Raji (cell line): ENCODE measurements around the gene CFAP298.

ENCODE experiments used
- POLR2A ChIP-seq: IDR thresholded peaks from 2 replicates; pipeline ENCODE4 v1.6.1; 2011; ENCODE audit warnings: low read depth, low read length, control low read depth; ENCODE audit not compliant: insufficient read depth

Gene CFAP298

DNA sequence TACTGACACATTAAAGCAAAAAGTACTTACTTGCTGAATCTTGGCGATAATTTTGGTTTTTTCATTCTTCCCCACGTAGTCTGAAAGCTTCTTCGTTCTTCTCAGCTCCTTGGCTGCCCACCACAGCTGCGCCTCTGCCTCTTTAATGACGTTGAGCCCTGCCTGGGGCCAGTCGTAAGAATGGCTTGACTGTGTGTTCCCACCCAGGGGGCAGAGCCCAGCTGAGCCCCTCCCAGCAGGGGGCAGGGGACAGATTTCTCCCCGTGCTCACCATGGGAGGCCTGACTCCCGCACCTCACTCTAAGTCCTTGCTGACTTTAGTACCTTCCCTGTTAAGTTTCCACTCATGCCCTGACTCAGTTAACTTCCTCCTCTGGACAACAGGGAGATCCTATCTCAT is 9.0 kb downstream of the CFAP298 start:
- TF ChIP-seq POLR2A, result no peak

GRCh38 chr21:32602099-32602498 is 10.1 kb downstream of the CFAP298 start:
- no peak for TF ChIP-seq POLR2A

GRCh38 chr21:32599526-32599925 is 12.7 kb downstream of the CFAP298 start:
- TF ChIP-seq POLR2A, result no peak

- TF ChIP-seq POLR2A, result no peak
Measured at GRCh38 chr21:32599091-32599490, 13.1 kb downstream of the CFAP298 start.

GRCh38 chr21:32597205-32597604 is 15.0 kb downstream of the CFAP298 start:
- no peak for TF ChIP-seq POLR2A

GRCh38 chr21:32595431-32595830 is 16.7 kb downstream of the CFAP298 start:
- no peak for TF ChIP-seq POLR2A

DNA sequence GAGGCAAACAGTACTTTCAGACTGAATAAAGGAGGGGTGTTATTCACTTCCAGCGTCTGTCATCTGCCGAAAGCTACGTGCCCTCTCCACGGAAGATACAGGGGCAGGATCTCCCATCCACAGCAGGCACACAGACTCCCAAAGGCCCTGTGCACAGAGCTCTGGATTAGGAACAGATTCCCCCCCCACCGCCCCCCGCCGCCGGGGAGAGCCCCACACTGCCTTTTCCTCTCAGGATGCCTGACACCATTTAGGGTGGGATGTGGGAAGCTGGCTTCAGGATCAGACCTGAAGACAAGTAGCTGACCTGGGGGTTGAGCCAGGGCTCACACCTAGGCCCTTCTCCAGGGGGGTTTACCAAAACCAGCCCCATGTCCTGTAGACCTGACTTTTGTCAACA is 18.5 kb downstream of the CFAP298 start:
- TF ChIP-seq POLR2A, result no peak

DNA sequence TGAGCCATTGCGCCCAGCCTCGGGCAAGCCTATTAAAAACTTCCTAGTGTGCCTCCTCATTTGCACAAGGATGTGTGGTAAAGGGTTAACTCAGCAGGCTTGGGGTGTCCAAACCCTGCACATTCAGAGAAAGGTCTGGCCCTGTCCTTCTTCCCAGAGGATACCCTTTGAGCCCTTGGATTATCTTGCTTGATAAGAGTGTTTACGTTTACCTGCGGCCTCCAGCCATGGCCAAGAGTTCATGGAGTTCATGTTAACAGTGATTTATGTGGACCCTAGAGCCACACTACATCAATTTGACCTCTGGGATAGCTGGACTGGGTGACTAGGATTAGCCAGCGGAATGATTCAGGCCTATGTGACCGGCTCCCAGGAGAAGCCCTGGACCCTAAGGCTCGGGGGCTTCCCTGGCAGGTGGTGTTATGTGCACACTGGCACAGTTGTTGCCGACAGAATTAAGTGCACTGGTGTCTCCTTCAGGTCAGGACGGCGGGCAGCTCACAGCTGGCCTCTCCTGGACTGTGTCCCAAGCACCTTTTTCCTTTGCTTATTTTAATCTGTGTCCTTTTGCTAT is 19.2 kb downstream of the CFAP298 start:
- no peak for TF ChIP-seq POLR2A

DNA sequence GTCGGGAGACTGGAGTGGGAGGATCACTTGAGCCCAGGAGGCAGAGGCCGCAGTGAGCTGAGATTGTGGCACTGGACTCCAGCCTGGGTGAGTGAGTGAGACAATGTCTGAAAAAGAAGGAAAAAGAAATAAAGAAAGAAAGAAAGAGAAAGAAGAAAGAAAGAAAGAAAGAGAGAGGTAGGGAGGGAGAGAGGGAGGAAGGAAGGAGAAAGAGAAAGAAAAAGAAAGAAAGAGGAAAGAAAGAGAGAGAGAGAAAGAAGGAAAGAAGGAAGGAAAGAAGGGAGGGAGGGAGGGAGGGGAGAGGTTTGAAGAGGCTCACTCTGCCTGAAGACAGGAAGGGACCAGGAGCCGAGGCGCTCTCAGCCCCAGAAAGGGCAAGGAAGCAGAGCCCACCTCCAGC is 22.0 kb downstream of the CFAP298 start:
- TF ChIP-seq POLR2A, result no peak

GRCh38 chr21:32587651-32588050 is 24.5 kb downstream of the CFAP298 start:
- TF ChIP-seq POLR2A, result no peak

GRCh38 chr21:32587120-32587519 is 25.1 kb downstream of the CFAP298 start:
- no peak for TF ChIP-seq POLR2A

DNA sequence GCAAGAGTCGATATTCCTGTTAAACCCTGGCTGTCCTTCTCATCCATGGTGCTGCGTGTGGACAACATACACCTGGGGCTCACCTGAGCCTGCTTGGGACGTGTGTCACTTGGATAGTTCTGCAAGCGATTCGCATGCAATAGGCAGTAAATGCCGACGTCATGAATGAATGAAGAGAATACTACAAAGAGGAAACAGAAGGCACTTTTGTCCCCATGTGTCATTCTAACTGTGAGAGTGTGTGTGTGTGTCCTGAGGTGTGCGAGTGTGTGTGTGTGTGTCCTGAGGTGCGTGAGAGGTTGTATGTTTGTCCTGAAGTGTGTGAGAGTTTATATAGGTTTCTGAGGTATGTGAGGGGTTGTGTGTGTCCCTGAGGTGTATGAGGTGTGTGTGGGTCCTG is 26.2 kb downstream of the CFAP298 start:
- no peak for TF ChIP-seq POLR2A

- no peak for TF ChIP-seq POLR2A
Measured at GRCh38 chr21:32585042-32585710, 27.0 kb downstream of the CFAP298 start, which contains the start of gene TCP10L. TSS of gene TCP10L (minus strand) at chr21:32585523. CDS start at chr21:32584304, 1,219 bp downstream.

- TF ChIP-seq POLR2A, result no peak
Measured at GRCh38 chr21:32584472-32584871, 27.7 kb downstream of the CFAP298 start.

DNA sequence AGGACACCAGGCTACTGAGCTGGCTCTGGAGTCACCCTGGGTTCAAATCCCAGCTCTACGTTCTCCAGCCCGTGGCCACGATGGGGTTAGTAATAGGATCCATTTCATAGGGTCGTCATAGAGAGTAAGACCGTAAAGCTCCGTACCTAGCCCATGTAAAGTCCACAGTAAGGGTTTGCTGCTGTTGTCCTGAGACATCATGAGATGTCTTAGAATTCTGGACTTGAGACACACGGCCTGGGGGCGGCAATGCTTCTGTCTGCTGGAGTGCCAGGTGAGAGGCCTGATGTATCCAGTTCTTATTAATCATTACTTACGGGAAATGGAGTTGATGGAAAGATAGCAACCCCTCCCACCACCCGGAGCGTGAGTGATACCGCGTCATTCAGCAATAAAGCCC is 30.4 kb downstream of the CFAP298 start:
- TF ChIP-seq POLR2A, result no peak

GRCh38 chr21:32580949-32581348 is 31.2 kb downstream of the CFAP298 start:
- no peak for TF ChIP-seq POLR2A

DNA sequence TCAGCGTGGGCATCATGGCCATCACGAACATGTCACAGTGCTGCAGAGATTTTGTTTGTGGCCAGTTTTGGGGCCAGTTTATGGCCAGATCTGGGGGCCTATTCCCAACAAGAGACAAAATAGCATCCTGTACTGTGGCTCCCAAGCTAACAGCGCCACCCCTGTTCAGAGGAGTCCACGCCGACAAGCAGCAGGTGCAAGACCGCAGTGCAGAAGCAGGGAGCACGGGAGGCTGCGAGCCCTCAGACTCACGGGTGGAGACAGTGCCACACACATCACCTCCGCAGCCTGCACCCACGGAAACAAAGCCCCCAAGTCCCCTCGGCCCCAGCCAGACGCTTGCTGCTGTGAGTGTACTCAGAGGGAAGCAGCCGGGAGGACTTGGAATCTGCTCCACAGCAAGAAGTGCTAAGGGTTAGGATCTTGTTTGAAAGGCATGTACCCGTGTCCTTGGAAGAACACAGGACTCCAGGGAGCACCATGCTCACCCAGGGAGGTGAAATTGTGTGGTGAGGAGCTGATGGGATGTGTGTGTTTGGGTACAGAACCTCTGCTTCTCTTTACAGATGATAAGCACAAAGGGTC is 34.0 kb downstream of the CFAP298 start:
- no peak for TF ChIP-seq POLR2A

DNA sequence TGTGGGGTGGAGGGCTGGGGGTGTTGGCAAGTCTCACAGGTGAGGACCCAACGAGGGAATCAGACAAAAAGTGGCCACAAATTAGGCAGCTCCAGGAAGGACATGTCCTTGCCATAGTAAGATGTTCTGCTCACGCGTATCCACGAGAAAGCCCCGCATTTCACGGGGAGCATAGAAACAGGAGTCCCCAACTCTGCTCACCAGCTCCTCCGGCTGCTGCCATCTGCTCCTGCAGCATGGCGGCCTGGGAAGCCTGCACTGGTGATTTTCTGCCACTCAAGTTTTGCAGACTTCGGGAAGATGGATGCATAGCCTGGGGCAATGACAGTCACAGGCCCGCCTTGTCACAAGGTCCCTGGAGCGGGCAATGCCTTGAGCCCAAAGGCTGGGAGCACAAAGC is 36.2 kb downstream of the CFAP298 start:
- no peak for TF ChIP-seq POLR2A
